ENCODE results near the gene SLC23A2.

GRCh38 chr20:4887586-4887985, 113.7 kb downstream of the SLC23A2 start:
- TF ChIP-seq POLR2A (IDR thresholded peaks at IDR 0.05; ENCODE audit: borderline replicate concordance, extremely low read depth, insufficient read depth, insufficient read length): no peak
- TF ChIP-seq JUND (IDR thresholded peaks at IDR 0.05): no peak
- TF ChIP-seq POLR2AphosphoS5 (IDR thresholded peaks at IDR 0.05; ENCODE audit: low read depth, low read length): no peak
- no peak for TF ChIP-seq TCF7L2 (IDR thresholded peaks at IDR 0.05; ENCODE audit: borderline replicate concordance, extremely low read depth, insufficient read depth, insufficient read length)
- no peak for TF ChIP-seq CEBPB (IDR thresholded peaks at IDR 0.05; ENCODE audit: low read depth)
- TF ChIP-seq FOSL1 (IDR thresholded peaks at IDR 0.05; ENCODE audit: low read depth): no peak
- TF ChIP-seq SIN3A (IDR thresholded peaks at IDR 0.05; ENCODE audit: low read depth): no peak
- no peak for TF ChIP-seq SP1 (IDR thresholded peaks at IDR 0.05; ENCODE audit: low read depth)
- TF ChIP-seq, protein P1, sequence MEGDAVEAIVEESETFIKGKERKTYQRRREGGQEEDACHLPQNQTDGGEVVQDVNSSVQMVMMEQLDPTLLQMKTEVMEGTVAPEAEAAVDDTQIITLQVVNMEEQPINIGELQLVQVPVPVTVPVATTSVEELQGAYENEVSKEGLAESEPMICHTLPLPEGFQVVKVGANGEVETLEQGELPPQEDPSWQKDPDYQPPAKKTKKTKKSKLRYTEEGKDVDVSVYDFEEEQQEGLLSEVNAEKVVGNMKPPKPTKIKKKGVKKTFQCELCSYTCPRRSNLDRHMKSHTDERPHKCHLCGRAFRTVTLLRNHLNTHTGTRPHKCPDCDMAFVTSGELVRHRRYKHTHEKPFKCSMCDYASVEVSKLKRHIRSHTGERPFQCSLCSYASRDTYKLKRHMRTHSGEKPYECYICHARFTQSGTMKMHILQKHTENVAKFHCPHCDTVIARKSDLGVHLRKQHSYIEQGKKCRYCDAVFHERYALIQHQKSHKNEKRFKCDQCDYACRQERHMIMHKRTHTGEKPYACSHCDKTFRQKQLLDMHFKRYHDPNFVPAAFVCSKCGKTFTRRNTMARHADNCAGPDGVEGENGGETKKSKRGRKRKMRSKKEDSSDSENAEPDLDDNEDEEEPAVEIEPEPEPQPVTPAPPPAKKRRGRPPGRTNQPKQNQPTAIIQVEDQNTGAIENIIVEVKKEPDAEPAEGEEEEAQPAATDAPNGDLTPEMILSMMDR (IDR thresholded peaks at IDR 0.05 in 2 of 3, conservative IDR thresholded peaks at IDR 0.05 in 1 of 3; ENCODE audit: borderline replicate concordance in 1 of 3, insufficient read depth in 1 of 3, low read depth in 2 of 3, low read length in 2 of 3): no peak
- no peak for TF ChIP-seq EZH2 (IDR thresholded peaks at IDR 0.05)
- no peak for TF ChIP-seq REST (IDR thresholded peaks at IDR 0.05; ENCODE audit: low read depth)
